ENCODE measurements around the gene DNAH7.

GRCh38 chr2:195696012-195696411 lies 372.6 kb downstream of the DNAH7 start:
- TF ChIP-seq GATA2 (IDR thresholded peaks at IDR 0.05; ENCODE audit: low read depth, low read length) = no peak
- TF ChIP-seq GATA3 (IDR thresholded peaks at IDR 0.05; ENCODE audit: low read depth, low read length) = no peak
